HG03039 (cell line): ENCODE results near the gene NEK5.

Source experiments
- ATAC-seq: cut with Tn5 transposase; IDR thresholded peaks from one replicate; pipeline ENCODE4 v1.9.1; 2021; ENCODE audit warnings: mild to moderate bottlenecking, moderate library complexity; ENCODE audit not compliant: unreplicated experiment

The NEK5 gene

GRCh38 chr13:51995677-51996551 is 133.0 kb downstream of the NEK5 start:
- ATAC-seq: no peak

- no peak for ATAC-seq
Observed at GRCh38 chr13:51993713-51994112, 135.2 kb downstream of the NEK5 start.

GRCh38 chr13:51988988-51989618 is 139.8 kb downstream of the NEK5 start:
- no peak for ATAC-seq
